Suprapubic skin (tissue), 3 donors: Measurements from ENCODE around the gene CFAP97D1.

ENCODE experiments used
- POLR2A ChIP-seq, 2 donors: fragments of 450-650 bp; IDR thresholded peaks; one replicate each; pipeline ENCODE4 v1.6.1; 2017; ENCODE audit warnings: antibody characterized with exemption in 2 of 2, mild to moderate bottlenecking in 2 of 2, moderate library complexity in 2 of 2
- TF ChIP-seq, protein P1 (sequence below), 2 donors: fragments of 200-600 bp in 1 of 2; fragments of 450-650 bp in 1 of 2; sonication (generic) in 1 of 2; IDR thresholded peaks; one replicate each; pipeline ENCODE4 v1.5.1; 2016 to 2019; ENCODE audit warnings: antibody characterized with exemption in 2 of 2, mild to moderate bottlenecking in 1 of 2, moderate library complexity in 1 of 2

DNA sequence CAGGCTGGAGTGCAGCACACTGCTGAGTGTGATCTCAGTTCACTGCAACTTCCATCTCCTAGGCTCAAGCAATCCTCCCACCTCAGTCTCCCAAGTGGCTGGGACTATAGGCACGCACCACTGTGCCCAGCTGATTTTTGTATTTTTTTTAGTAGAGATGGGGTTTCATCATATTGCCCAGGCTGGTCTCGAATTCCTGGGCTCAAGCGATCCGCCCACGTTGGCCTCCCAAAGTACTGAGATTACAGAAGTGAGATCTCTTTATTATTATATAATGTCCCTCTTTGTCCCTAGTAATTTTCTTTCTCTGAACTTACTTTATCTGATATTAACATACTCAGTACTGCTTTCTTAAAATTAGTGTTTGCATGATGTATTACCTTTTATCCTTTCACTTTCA lies 8.3 kb downstream of the CFAP97D1 start:
- TF ChIP-seq, protein P1, sequence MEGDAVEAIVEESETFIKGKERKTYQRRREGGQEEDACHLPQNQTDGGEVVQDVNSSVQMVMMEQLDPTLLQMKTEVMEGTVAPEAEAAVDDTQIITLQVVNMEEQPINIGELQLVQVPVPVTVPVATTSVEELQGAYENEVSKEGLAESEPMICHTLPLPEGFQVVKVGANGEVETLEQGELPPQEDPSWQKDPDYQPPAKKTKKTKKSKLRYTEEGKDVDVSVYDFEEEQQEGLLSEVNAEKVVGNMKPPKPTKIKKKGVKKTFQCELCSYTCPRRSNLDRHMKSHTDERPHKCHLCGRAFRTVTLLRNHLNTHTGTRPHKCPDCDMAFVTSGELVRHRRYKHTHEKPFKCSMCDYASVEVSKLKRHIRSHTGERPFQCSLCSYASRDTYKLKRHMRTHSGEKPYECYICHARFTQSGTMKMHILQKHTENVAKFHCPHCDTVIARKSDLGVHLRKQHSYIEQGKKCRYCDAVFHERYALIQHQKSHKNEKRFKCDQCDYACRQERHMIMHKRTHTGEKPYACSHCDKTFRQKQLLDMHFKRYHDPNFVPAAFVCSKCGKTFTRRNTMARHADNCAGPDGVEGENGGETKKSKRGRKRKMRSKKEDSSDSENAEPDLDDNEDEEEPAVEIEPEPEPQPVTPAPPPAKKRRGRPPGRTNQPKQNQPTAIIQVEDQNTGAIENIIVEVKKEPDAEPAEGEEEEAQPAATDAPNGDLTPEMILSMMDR (IDR thresholded peaks at IDR 0.05), result no peak
- TF ChIP-seq POLR2A (IDR thresholded peaks at IDR 0.05), result no peak
